OCI-LY1 (cell line): ENCODE data around the gene KLHL35.

Experiments used
- H2AFZ ChIP-seq: fragments of 200-600 bp; sonication (generic), shearing (Covaris generic); 2 replicates; pipeline ENCODE4 v1.6.0; 2014; ENCODE audit warnings: antibody characterized with exemption, mild to moderate bottlenecking, low read length
- H3F3A ChIP-seq: fragments of 200-600 bp; sonication (generic), shearing (Covaris generic); 2 replicates; pipeline ENCODE4 v1.6.0; 2014; ENCODE audit warnings: mild to moderate bottlenecking, antibody characterized with exemption, low read length, moderate library complexity; ENCODE audit not compliant: insufficient read depth
- H3K27ac ChIP-seq: fragments of 200-600 bp; sonication (generic); 2 replicates; pipeline ENCODE4 v1.5.1; 2014; ENCODE audit warnings: low read length, mixed run types, mild to moderate bottlenecking, low read depth; ENCODE audit not compliant: poor library complexity, severe bottlenecking
- H3K27me3 ChIP-seq: fragments of 200-600 bp; sonication (generic); 2 replicates; pipeline ENCODE4 v1.6.0; 2014; ENCODE audit warnings: antibody characterized with exemption, mild to moderate bottlenecking, low read length, moderate library complexity; ENCODE audit not compliant: insufficient read depth
- H3K36me3 ChIP-seq: fragments of 200-600 bp; sonication (generic); 2 replicates; pipeline ENCODE4 v1.6.1; 2014; ENCODE audit warnings: mild to moderate bottlenecking, antibody characterized with exemption, low read length, moderate library complexity, mixed read lengths; ENCODE audit not compliant: insufficient read depth
- H3K4me1 ChIP-seq: fragments of 200-600 bp; sonication (generic); 2 replicates; pipeline ENCODE4 v1.5.1; 2014; ENCODE audit warnings: mild to moderate bottlenecking, low read length, moderate library complexity; ENCODE audit not compliant: insufficient read depth, severe bottlenecking
- H3K4me2 ChIP-seq: fragments of 200-600 bp; sonication (generic), shearing (Covaris generic); 2 replicates; pipeline ENCODE4 v1.6.1; 2014; ENCODE audit warnings: low read length
- H3K4me3 ChIP-seq: fragments of 200-600 bp; sonication (generic); 2 replicates; pipeline ENCODE4 v1.5.1; 2014; ENCODE audit warnings: low read length, low read depth, mild to moderate bottlenecking, mixed read lengths; ENCODE audit not compliant: poor library complexity, severe bottlenecking
- H3K79me2 ChIP-seq: fragments of 200-600 bp; shearing (Covaris generic); 2 replicates; pipeline ENCODE4 v1.6.1; 2016; ENCODE audit warnings: mixed run types, low read length, mixed read lengths; ENCODE audit not compliant: insufficient read depth
- H3K9ac ChIP-seq: fragments of 200-600 bp; sonication (generic), shearing (Covaris generic); 2 replicates; pipeline ENCODE4 v1.6.1; 2014; ENCODE audit warnings: mild to moderate bottlenecking, low read length, mixed read lengths
- H3K9me2 ChIP-seq: fragments of 200-600 bp; sonication (generic), shearing (Covaris generic); 2 replicates; pipeline ENCODE4 v1.6.1; 2014; ENCODE audit warnings: low read depth, mild to moderate bottlenecking, low read length, mixed read lengths
- H3K9me3 ChIP-seq: fragments of 200-600 bp; shearing (Covaris generic); 2 replicates; pipeline ENCODE4 v1.6.1; 2014; ENCODE audit warnings: low read length, mixed read lengths
- H4K20me1 ChIP-seq: fragments of 200-600 bp; sonication (generic), shearing (Covaris generic); 2 replicates; pipeline ENCODE4 v1.6.0; 2016; ENCODE audit warnings: mild to moderate bottlenecking, low read length; ENCODE audit not compliant: insufficient read depth
- EZH2 ChIP-seq: fragments of 200-600 bp; sonication (generic), shearing (Covaris generic); IDR thresholded peaks from 2 replicates; pipeline ENCODE4 v1.8.0; 2017; ENCODE audit warnings: borderline replicate concordance, mixed run types, mild to moderate bottlenecking, antibody characterized with exemption, low read length, moderate library complexity, mixed read lengths
- TF ChIP-seq, protein P1 (sequence below): fragments of 200-600 bp; sonication (generic), shearing (Covaris generic); IDR thresholded peaks from 2 replicates; pipeline ENCODE4 v1.5.1; 2017; ENCODE audit warnings: mild to moderate bottlenecking, antibody characterized with exemption, low read length, moderate library complexity, mixed read lengths

Gene KLHL35

DNA sequence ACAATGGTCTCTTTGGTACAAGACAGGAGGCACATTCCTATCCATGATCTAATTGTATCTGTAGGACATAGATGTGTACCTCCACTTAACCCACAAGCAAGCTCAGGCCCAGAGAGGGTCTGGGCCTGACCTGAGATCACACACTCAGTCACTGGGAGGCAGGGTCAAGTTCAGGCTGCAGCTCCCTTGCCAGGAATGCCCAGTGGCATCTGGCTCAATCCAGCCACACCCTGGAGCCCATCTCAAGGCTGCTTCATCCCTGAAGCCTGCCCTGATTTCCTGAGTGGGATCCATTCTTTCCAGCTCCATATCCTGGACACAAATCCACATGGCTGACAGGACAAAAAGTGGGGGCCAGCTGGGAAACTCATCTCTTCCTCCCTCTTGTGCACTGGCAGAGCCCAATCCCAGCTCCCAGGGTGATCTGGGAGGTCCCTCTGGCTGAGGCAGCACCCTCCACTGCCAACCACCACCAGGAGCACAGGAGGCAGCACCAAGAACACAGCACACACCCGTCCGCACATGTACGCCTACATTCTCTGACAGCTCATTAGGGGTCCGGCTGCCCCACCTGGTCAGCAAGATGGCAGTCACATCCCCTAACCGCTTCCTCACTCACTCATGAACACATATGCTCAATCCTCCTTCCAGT, 39.2 kb upstream of the KLHL35 start:
- Histone ChIP-seq H4K20me1 (no peaks in the 10 kb centered on the region), H3K36me3 (no peaks in the 10 kb centered on the region), H3K9me3 (no peaks in the 10 kb centered on the region), H3K79me2 (no peaks in the 10 kb centered on the region), H3K9ac (no peak overlapping the region), H3K4me3 (no peak overlapping the region), H3K9me2 (no peaks in the 10 kb centered on the region), H3K27ac (no peak overlapping the region), H3K4me1 (peaks cover 7% of the 10 kb centered on the region), H3F3A (no peaks in the 10 kb centered on the region), H3K27me3 (0 out of 2 replicates have a peak, but pooled peaks cover 3% of the 10 kb centered on the region), H3K4me2 (no peak overlapping the region), H2AFZ (no peak overlapping the region)
- TF ChIP-seq EZH2, result no peak
- TF ChIP-seq, protein P1, sequence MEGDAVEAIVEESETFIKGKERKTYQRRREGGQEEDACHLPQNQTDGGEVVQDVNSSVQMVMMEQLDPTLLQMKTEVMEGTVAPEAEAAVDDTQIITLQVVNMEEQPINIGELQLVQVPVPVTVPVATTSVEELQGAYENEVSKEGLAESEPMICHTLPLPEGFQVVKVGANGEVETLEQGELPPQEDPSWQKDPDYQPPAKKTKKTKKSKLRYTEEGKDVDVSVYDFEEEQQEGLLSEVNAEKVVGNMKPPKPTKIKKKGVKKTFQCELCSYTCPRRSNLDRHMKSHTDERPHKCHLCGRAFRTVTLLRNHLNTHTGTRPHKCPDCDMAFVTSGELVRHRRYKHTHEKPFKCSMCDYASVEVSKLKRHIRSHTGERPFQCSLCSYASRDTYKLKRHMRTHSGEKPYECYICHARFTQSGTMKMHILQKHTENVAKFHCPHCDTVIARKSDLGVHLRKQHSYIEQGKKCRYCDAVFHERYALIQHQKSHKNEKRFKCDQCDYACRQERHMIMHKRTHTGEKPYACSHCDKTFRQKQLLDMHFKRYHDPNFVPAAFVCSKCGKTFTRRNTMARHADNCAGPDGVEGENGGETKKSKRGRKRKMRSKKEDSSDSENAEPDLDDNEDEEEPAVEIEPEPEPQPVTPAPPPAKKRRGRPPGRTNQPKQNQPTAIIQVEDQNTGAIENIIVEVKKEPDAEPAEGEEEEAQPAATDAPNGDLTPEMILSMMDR, result no peak

DNA sequence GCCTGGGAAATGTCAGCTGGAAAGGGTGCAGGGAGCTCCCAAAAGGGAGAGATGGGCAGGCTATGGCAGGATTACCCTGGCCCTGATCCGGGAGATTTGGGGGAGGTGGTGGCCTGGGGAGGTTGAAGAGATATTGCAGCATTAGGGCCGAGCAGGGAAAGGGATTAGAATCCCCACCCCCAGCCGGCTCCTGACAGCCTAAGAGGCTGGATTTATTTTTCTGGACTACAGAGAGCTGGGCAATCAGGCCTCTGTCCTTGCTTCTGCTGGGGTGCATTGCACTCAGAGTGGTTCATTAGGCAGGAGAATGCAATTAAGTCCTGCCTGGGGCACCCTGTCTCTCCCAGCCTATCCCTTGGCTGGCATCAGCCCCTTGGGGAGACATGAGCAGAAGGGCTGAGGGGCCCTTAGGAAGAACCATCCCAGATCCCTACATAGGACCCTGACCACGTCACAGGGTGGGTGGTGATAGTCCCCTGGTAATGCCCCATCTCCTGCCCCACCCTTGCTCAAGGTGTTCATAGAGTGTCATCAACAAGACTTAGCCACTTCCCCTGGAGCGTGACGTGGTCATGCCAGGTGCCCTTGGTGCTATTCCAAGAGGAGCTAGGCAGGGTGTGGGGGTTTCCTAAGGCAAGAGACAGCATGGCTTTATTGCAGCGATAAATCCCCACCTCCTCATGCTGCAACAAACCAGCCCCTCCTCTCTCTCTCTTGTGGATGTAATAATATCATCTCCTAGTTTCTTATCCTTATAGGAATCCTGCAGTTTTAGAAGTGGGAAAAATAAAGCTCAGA, 38.4 kb upstream of the KLHL35 start:
- Histone ChIP-seq H3K79me2 (no peaks in the 10 kb centered on the region), H4K20me1 (no peaks in the 10 kb centered on the region), H3K9me2 (no peaks in the 10 kb centered on the region), H3K36me3 (no peaks in the 10 kb centered on the region), H3K27me3 (0 out of 2 replicates have a peak, but pooled peaks cover 3% of the 10 kb centered on the region), H3F3A (no peaks in the 10 kb centered on the region), H3K4me2 (no peak overlapping the region), H3K9me3 (no peaks in the 10 kb centered on the region), H3K27ac (no peak overlapping the region), H3K4me3 (no peak overlapping the region), H2AFZ (no peak overlapping the region), H3K9ac (no peak overlapping the region), H3K4me1 (peaks cover 7% of the 10 kb centered on the region)
- TF ChIP-seq EZH2, result no peak
- TF ChIP-seq, protein P1, result no peak

DNA sequence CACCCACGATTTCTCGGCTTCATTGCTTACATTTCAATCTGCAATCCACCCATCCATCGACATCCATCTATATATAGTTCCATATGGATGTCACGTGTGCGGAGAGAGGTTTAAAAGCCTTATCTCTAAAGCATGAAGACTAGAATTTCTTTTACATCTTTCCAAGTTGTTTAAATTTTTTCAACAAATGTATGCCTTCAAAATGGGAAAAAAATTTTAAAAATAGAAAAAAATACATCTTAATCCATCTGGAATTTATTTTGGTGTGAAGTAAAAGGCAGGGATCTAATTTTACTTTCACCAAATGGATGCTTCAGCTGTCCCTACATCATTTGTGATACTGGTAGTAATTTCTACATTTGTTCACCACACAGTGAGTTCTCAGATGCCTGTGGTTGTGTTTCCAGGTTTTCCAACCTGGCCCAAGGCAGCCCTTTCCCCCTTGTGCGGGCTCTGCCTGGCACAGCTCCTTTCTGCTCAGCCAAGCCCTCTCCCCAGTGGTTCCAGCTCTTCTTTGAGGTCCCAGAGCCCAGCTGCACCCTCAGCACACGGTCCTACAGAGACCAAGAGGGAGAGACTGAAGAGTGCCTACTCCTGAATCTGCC, 37.6 kb upstream of the KLHL35 start:
- no peak overlapping the region for H3K4me3 ChIP-seq
- no peaks in the 10 kb centered on the region for H3K9me2 ChIP-seq
- no peak overlapping the region for H3K27ac ChIP-seq
- H4K20me1 ChIP-seq, result no peaks in the 10 kb centered on the region
- H3K36me3 ChIP-seq, result no peaks in the 10 kb centered on the region
- H3K4me1 ChIP-seq, result peaks cover 5% of the 10 kb centered on the region
- TF ChIP-seq, protein P1, result no peak
- TF ChIP-seq EZH2, result no peak
- H3K9me3 ChIP-seq, result no peaks in the 10 kb centered on the region
- 0 out of 2 replicates have a peak, but pooled peaks cover 4% of the 10 kb centered on the region for H3K27me3 ChIP-seq
- no peaks in the 10 kb centered on the region for H3K79me2 ChIP-seq
- H2AFZ ChIP-seq, result no peak overlapping the region
- no peak overlapping the region for H3K4me2 ChIP-seq
- no peaks in the 10 kb centered on the region for H3F3A ChIP-seq
- H3K9ac ChIP-seq, result no peak overlapping the region
